Aorta (tissue), 5 donors: ENCODE results near the gene ATP1B1. TPM values are rescaled to one million over a fixed set of nuclear protein-coding genes. Genes with fewer than 3 reads are reported as not detected.

Experiments used
- ATAC-seq: fragments of 200-7000 bp; cut with Tn5 transposase; one replicate; pipeline ENCODE4 v1.9.1; 2022; ENCODE audit warnings: moderate library complexity; ENCODE audit not compliant: low FRiP score
- DNase-seq, 2 donors: peaks; one replicate each; pipeline ENCODE4 v3.0.0-alpha.2; 2020
- H3K27ac ChIP-seq, 2 donors: one replicate each; pipeline ENCODE4 v1.5.1; 2013; ENCODE audit warnings: low read length in 2 of 2, mild to moderate bottlenecking in 2 of 2, moderate library complexity in 2 of 2, control low read depth in 1 of 2, inconsistent platforms in 1 of 2, low read depth in 1 of 2
- H3K27me3 ChIP-seq, 2 donors: one replicate each; pipeline ENCODE4 v1.6.1; 2013; ENCODE audit warnings: control low read depth in 1 of 2, low read length in 1 of 2, mild to moderate bottlenecking in 1 of 2, moderate library complexity in 1 of 2; ENCODE audit not compliant: insufficient read depth in 2 of 2, control insufficient read depth in 1 of 2
- H3K36me3 ChIP-seq, 2 donors: one replicate each; pipeline ENCODE4 v1.6.1; 2013; ENCODE audit warnings: control low read depth in 1 of 2, low read length in 1 of 2, mild to moderate bottlenecking in 1 of 2; ENCODE audit not compliant: insufficient read depth in 2 of 2, control insufficient read depth in 1 of 2
- H3K4me1 ChIP-seq, 2 donors: one replicate each; pipeline ENCODE4 v1.6.1; 2013; ENCODE audit warnings: low read length in 2 of 2, control low read depth in 1 of 2, mild to moderate bottlenecking in 1 of 2, moderate library complexity in 1 of 2; ENCODE audit not compliant: insufficient read depth in 2 of 2, control insufficient read depth in 1 of 2
- H3K4me3 ChIP-seq, 2 donors: one replicate each; pipeline ENCODE4 v1.5.1; 2013; ENCODE audit warnings: low read length in 2 of 2, control low read depth in 1 of 2, mild to moderate bottlenecking in 1 of 2
- H3K9me3 ChIP-seq: one replicate; pipeline ENCODE4 v1.6.1; 2013; ENCODE audit warnings: mild to moderate bottlenecking, low read length; ENCODE audit not compliant: control insufficient read depth
- WGBS, 2 donors: extraction: QIAGEN DNeasy Blood & Tissue Kit; methylation state at CpG; one replicate each; pipeline ENCODE4 v1.1.7; 2013; 5-methylcytosine and 5-hydroxymethylcytosine counted together
- intact Hi-C, 2 donors: fragments of 100-400 bp; cut with DNase I; formaldehyde crosslinking; loops; one replicate each; pipeline versions ENCODE4 v1.14.2 to v1.15.0; 2022
- polyA plus RNA-seq, 2 donors: library from polyadenylated mRNA; stranded (reverse); fragments of 200-250 nt; gene quantifications; one replicate each; pipeline ENCODE4 v1.2.3, GENCODE V29; 2013
- total RNA-seq, 2 donors: library from RNA; stranded (reverse); fragmentation: NEBNext Ultra II Directional; extraction: Animal tissue kit (Norgen Biotek cat#: 25700); gene quantifications; one replicate each; pipeline ENCODE4 v1.2.1, GENCODE V29; 2021
- donor health status: healthy with polysubstance abuse.
- donor health status: Bipolar disorder and iron deficiency.
- donor health status: DM: no; HTN: no; CAD: no.
- donor health status: DM: no; HTN: no; CAD: no.
- donor health status: DM: yes; HTN: yes; CAD: no.

The ATP1B1 gene
- total and polyA plus RNA-seq, 4 donors, result 7.1 to 23.8 (median 7.7) TPM

DNA sequence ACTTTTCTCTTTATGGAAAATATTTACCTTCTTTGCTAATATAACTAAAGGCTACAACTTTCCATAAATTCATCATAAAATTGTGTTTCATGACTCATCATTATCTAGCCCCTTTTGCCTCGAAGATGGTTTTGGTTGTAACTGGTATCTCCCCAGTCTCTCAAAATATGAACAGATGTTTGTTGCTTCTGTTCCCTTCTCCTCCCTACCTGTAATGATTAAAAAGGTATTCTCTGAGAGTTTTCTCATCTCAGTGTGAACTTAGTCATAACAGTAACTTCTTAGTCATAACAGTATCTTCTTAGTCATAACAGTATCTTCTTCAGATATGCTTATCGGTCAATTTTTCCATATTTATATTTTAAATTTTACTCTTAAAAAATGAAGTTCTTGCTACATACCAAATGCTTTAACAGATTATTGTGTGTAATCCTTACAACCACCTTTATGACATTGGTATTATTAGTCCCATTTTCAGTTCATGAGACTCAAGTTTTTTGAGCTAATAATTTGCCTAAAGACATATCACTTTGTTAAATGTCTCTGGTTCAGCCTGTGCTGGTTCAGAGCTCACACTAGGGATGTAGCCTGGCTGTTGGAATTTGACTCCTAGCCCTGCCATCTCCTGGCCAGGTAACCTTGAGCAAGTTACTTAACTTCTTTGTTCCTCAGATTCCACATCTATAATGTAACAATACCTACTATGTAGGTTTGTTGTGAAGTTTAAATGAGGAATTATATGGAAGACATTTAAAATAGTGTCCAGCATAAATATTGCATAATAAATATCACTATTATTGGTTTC, 32.6 kb downstream of the ATP1B1 start:
- no peak overlapping the region for H3K4me3 ChIP-seq
- DNase-seq (no peak), ATAC-seq (no peak)
- no peaks in the 10 kb centered on the region for H3K4me1 ChIP-seq
- H3K27me3 ChIP-seq, result no peaks in the 10 kb centered on the region
- H3K36me3 ChIP-seq, result no peaks in the 10 kb centered on the region
- intact Hi-C loops, result loop anchor here in 1 of 2 donors (10.0 kb wide), 1 partner anchor 534 kb away; no protein-coding TSS in a partner anchor
- no peak overlapping the region for H3K27ac ChIP-seq
- 96 to 97% methylated on average over 2 of the region's 2 CpGs for WGBS, 2 donors
- H3K9me3 ChIP-seq, result no peaks in the 10 kb centered on the region

GRCh38 chr1:169141356-169141755, 34.9 kb downstream of the ATP1B1 start:
- H3K9me3 ChIP-seq, result no peaks in the 10 kb centered on the region
- no peak for ATAC-seq
- no peaks in the 10 kb centered on the region for H3K27me3 ChIP-seq
- no peaks in the 10 kb centered on the region for H3K36me3 ChIP-seq
- 88 to 92% methylated on average over 3 of the region's 3 CpGs for WGBS, 2 donors
- no peak for DNase-seq
- no peak overlapping the region for H3K27ac ChIP-seq
- no peaks in the 10 kb centered on the region for H3K4me1 ChIP-seq
- H3K4me3 ChIP-seq, result no peak overlapping the region
- intact Hi-C loops, result no loop called here

DNA sequence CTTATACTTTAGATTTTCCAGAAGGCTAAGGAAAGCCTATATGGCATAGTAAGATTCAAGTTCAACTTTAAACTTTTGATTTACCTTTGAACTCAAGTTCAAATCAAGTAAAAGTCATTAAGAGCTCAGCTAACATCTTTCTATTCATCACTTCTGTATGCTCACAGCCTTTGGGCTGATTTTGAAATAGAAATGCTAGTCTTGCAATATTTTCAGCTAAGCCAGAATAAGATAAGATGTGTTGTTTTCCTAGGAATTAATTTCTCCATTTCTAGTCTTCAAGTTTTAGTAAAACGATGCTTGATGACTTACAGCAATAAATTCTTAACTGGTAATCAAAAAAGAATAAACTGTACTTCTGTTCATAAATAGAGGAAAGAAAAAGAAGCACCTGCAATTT, 35.6 kb downstream of the ATP1B1 start:
- H3K36me3 ChIP-seq, result no peaks in the 10 kb centered on the region
- intact Hi-C loops, result no loop called here
- 29 to 84% methylated on average over 1 of the region's 1 CpG for WGBS, 2 donors
- H3K4me3 ChIP-seq, result no peak overlapping the region
- no peaks in the 10 kb centered on the region for H3K4me1 ChIP-seq
- no peaks in the 10 kb centered on the region for H3K9me3 ChIP-seq
- no peaks in the 10 kb centered on the region for H3K27me3 ChIP-seq
- ATAC-seq (no peak), DNase-seq (no peak)
- no peak overlapping the region for H3K27ac ChIP-seq

GRCh38 chr1:169143346-169143745, 36.9 kb downstream of the ATP1B1 start:
- Histone ChIP-seq H3K27me3 (no peaks in the 10 kb centered on the region), H3K27ac (no peak overlapping the region), H3K4me3 (no peak overlapping the region), H3K36me3 (no peaks in the 10 kb centered on the region), H3K9me3 (no peaks in the 10 kb centered on the region), H3K4me1 (no peaks in the 10 kb centered on the region)
- ATAC-seq (no peak), DNase-seq (no peak)
- 82 to 85% methylated on average over 3 of the region's 3 CpGs for WGBS, 2 donors
- intact Hi-C loops, result no loop called here

DNA sequence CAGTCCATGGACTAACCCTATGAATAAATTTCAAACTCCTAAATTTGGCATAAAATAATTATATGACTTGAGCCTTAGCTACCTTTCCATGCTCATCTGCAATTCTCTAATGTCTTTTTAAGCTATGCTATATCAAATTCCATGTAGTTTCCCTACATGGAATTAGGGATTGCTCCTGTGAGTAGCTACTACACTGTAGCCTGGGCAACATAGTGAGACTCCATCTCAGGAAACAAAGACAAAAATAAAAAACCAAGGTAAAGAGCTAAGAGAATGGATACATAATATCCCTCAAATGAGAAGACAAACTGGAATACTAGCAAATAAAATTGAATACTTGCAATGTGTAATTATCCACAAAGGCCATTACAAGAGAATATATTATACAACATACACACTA, 37.5 kb downstream of the ATP1B1 start:
- H3K9me3 ChIP-seq, result no peaks in the 10 kb centered on the region
- intact Hi-C loops, result no loop called here
- no peak for ATAC-seq

GRCh38 chr1:169144941-169145626, 38.6 kb downstream of the ATP1B1 start:
- no peak for DNase-seq
- no peaks in the 10 kb centered on the region for H3K4me1 ChIP-seq
- H3K36me3 ChIP-seq, result no peaks in the 10 kb centered on the region
- WGBS, 2 donors, result 94 to 95% methylated on average over 7 of the region's 7 CpGs
- no peak for ATAC-seq
- intact Hi-C loops, result no loop called here
- H3K4me3 ChIP-seq, result no peak overlapping the region
- no peaks in the 10 kb centered on the region for H3K27me3 ChIP-seq
- no peak overlapping the region for H3K27ac ChIP-seq
- no peaks in the 10 kb centered on the region for H3K9me3 ChIP-seq

More for the DNA sequence above, 37.5 kb downstream of the ATP1B1 start:
- Histone ChIP-seq H3K27ac (no peak overlapping the region), H3K27me3 (no peaks in the 10 kb centered on the region), H3K4me3 (no peak overlapping the region), H3K4me1 (no peaks in the 10 kb centered on the region), H3K36me3 (no peaks in the 10 kb centered on the region)
- no peak for DNase-seq

DNA sequence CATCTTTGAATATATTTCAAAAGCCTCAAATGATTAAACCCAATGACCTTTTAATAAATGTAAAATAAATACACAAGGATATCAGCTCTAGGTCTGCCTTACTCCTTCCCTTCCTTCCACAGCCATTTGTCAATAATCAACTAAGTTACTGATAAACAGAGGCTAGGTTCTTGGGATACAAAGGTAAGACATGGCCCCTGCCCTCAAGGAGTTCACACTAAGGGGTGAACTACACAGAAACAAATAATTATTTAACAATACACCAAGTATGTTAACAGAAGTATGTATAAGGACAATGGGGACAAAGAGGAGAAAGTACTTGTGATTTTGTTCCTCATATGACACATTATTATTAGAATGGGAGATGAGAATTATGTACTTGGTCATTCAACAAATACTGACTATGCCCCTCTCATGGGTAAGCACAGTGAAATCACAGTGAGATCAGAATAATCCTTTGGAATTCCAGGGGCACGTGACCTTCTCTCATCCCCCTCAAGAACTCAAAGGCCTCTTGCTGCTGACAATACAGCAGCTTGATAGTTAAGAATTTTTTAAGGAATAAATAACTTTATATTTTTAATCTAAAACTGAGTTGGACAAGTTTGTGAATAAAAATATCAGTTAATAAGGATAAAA, 40.2 kb downstream of the ATP1B1 start:
- Histone ChIP-seq H3K27me3 (no peaks in the 10 kb centered on the region), H3K4me1 (no peaks in the 10 kb centered on the region), H3K9me3 (no peaks in the 10 kb centered on the region), H3K4me3 (no peak overlapping the region), H3K36me3 (no peaks in the 10 kb centered on the region), H3K27ac (no peak overlapping the region)
- intact Hi-C loops, result no loop called here
- no peak for DNase-seq
- WGBS, 2 donors, result 94 to 97% methylated on average over 1 of the region's 1 CpG
- no peak for ATAC-seq

DNA sequence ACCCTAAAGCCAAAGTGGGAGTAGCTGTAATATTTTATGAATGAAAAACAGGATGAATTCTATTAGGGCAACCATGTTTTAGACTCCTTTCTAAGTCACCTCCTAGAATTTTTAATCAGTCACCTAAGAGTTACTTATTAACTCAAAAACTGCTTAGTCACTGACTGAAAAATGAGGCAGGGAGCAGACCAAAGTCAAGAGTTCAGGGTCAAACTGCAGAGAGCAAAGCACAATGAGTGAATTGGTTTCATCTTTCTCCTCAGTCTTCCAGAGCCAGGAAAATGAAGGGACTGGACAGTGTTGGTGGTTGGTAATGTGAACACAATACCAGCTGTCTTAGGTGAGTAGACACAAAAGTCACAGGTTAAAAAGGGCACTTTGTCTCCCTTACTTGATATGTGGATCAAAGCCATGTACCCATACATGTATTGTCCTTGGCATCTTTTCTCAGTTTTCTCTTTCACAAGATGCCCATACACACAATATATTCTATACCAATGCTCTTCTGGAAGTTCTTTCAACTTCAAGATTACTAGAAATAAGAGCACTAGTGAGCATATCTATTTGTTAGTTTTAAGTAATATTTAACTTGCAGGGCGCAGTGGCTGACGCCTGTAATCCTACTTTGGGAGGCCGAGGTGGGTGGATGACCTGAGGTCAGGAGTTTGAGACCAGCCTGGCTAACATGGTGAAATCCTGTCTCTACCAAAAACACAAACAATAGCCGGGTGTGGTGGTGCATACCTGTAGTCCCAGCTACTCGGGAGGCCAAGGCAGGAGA, 42.2 kb downstream of the ATP1B1 start:
- no peak overlapping the region for H3K27ac ChIP-seq
- H3K36me3 ChIP-seq, result no peaks in the 10 kb centered on the region
- intact Hi-C loops, result no loop called here
- H3K4me1 ChIP-seq, result no peaks in the 10 kb centered on the region
- H3K27me3 ChIP-seq, result no peaks in the 10 kb centered on the region
- ATAC-seq (no peak), DNase-seq (no peak)
- no peaks in the 10 kb centered on the region for H3K9me3 ChIP-seq
- 84 to 88% methylated on average over 5 of the region's 5 CpGs for WGBS, 2 donors
- no peak overlapping the region for H3K4me3 ChIP-seq
